ENCODE results near the gene SLC9A5. TPM values are rescaled to one million over a fixed set of nuclear protein-coding genes. Genes with fewer than 3 reads are reported as not detected.

The SLC9A5 gene
- total and polyA plus RNA-seq, 9 of the 15 experiments (the other 6 are each of a cell fraction or from before 2014, with no cell fraction given) = 0.06 to 3.1 (median 1.2) TPM

GRCh38 chr16:67211674-67212073 lies 37.1 kb upstream of the SLC9A5 start:
- H3K4me1 ChIP-seq (replicated peaks in 1 of 2; ENCODE audit: control insufficient read depth in 2 of 2, insufficient read depth in 2 of 2, low read length in 2 of 2) = peaks cover 20 to 51% of the 10 kb centered on the region in 2 experiments; a peak in 4 of 5 replicates
- H3K9me3 ChIP-seq (replicated peaks; ENCODE audit: control insufficient read depth, insufficient read depth, low read depth, low read length) = no peaks in the 10 kb centered on the region
- ChIA-PET POLR2A (interaction anchor here (0.7 to 1.1 kb wide), 3 partner anchors 12 to 204 kb away, joined by 3 to 4 read pairs (median 3); no protein-coding TSS in a partner anchor), CTCF (ENCODE audit: low intra/inter-chr PET ratio) (no interaction called here)
- no peak overlapping the region for H3K4me2 ChIP-seq (ENCODE audit: insufficient read depth, low read length)
- in situ Hi-C loops (cut with MboI) = no loop called here
- ATAC-seq (no peak), DNase-seq (ENCODE audit: extremely low read depth in 1 of 4, low spot score in 3 of 4) (no peak), FAIRE-seq (no peak)
- H3K9ac ChIP-seq (ENCODE audit: insufficient read depth in 1 of 2, low read depth in 2 of 2, low read length in 2 of 2) = peak overlapping the region in 1 of 2 experiments; percentile 54; a peak in 1 of 4 replicates
- no peak overlapping the region for H2AFZ ChIP-seq (ENCODE audit: low read depth, low read length)
- H3K27me3 ChIP-seq (ENCODE audit: control insufficient read depth in 2 of 2, insufficient read depth in 2 of 2, low read length in 2 of 2) = no peaks in the 10 kb centered on the region
- no peak overlapping the region for H3K27ac ChIP-seq (ENCODE audit: extremely low read depth, low read depth, low read length)
- H4K20me1 ChIP-seq (replicated peaks; ENCODE audit: control insufficient read depth, insufficient read depth, low read length) = no peaks in the 10 kb centered on the region
- intact Hi-C loops (cut with micrococcal nuclease) = no loop called here
- peaks cover 3% of the 10 kb centered on the region for H3K9me1 ChIP-seq (ENCODE audit: control insufficient read depth, insufficient read depth, low read length)
- no peak for TF ChIP-seq GABPA (tag; conservative IDR thresholded peaks at IDR 0.05; ENCODE audit: low read depth)
- no peak for TF ChIP-seq ZNF217 (CRISPR knock-in tag; IDR thresholded peaks at IDR 0.05)
- TF ChIP-seq USF2 (CRISPR knock-in tag; IDR thresholded peaks at IDR 0.05) = no peak
- no peak for TF ChIP-seq BACH1 (tag; IDR thresholded peaks at IDR 0.05)
- no peak for TF ChIP-seq SOX6 (IDR thresholded peaks at IDR 0.05)
- TF ChIP-seq HNRNPLL (IDR thresholded peaks at IDR 0.05; ENCODE audit: low read depth, low read length, poor library complexity, severe bottlenecking) = no peak
- no peak for TF ChIP-seq HMGN3 (IDR thresholded peaks at IDR 0.05; ENCODE audit: borderline replicate concordance, extremely low read depth, insufficient read length, low read depth, low read length)
- H3K79me2 ChIP-seq (ENCODE audit: control insufficient read depth, insufficient read depth, low read length) = no peaks in the 10 kb centered on the region
- no TSS peak for BruUV-seq (replicated peaks)
- 20% methylated on average over 7 of the region's 7 CpGs for WGBS (ENCODE audit: insufficient coverage, low coverage, missing lambda C conversion rate)
- no peak overlapping the region for H3K4me3 ChIP-seq
- H3K36me3 ChIP-seq (ENCODE audit: control insufficient read depth, insufficient read depth, low read length) = no peaks in the 10 kb centered on the region

All from K562 (cell line).